Heart left ventricle (tissue), 13 donors: Measurements from ENCODE around the gene ZDHHC14.
A peak's percentile ranks its signal among the peaks of the same experiment; 100 is the strongest.

Source experiments
- POLR2A ChIP-seq, 2 donors: fragments of 450-650 bp; IDR thresholded peaks; one replicate each; pipeline ENCODE4 v1.6.1; 2017; ENCODE audit warnings: antibody characterized with exemption in 2 of 2, mild to moderate bottlenecking in 2 of 2, moderate library complexity in 2 of 2
- TF ChIP-seq, protein P1 (sequence below), 12 donors: fragments of 200-600 bp; sonication (generic) in 4 of 12; IDR thresholded peaks; one replicate each; pipeline versions ENCODE4 v1.5.0 to v1.8.0; 2018 to 2022; ENCODE audit warnings: antibody characterized with exemption in 12 of 12, mild to moderate bottlenecking in 5 of 12
- donor health status: ischemic (EF 13 %, LVEDD 7.1; RV severe dilation, severe dysfunction).
- donor health status: DM: no; HTN: yes; CAD: no.
- donor health status: DM: no; HTN: no; CAD: no.
- donor health status: ischemic (EF 25% LVEDD 6.9; RV normal size, moderate dysfunction).
- donor health status: ischemic (EF 25% LVEDD 5.7; RV mildly dilated, moderate dysfunction).
- donor health status: ischemic (EF 35%, LVEDD 5.7; RV mildly dilated, moderate dysfunction).
- donor health status: nonischemic (EF 11% LVEDD 7.7; RV severe dilation, severe dysfunction).
- donor health status: DM: yes; HTN: yes; CAD: no.
- donor health status: PGD.
- donor health status: ischemic (EF 29% LVEDD 5.4; RV normal size, mild dysfunction).
- donor health status: nonischemic (EF 23%, LVEDD 6.1; RV moderate dilation, normal function).

DNA sequence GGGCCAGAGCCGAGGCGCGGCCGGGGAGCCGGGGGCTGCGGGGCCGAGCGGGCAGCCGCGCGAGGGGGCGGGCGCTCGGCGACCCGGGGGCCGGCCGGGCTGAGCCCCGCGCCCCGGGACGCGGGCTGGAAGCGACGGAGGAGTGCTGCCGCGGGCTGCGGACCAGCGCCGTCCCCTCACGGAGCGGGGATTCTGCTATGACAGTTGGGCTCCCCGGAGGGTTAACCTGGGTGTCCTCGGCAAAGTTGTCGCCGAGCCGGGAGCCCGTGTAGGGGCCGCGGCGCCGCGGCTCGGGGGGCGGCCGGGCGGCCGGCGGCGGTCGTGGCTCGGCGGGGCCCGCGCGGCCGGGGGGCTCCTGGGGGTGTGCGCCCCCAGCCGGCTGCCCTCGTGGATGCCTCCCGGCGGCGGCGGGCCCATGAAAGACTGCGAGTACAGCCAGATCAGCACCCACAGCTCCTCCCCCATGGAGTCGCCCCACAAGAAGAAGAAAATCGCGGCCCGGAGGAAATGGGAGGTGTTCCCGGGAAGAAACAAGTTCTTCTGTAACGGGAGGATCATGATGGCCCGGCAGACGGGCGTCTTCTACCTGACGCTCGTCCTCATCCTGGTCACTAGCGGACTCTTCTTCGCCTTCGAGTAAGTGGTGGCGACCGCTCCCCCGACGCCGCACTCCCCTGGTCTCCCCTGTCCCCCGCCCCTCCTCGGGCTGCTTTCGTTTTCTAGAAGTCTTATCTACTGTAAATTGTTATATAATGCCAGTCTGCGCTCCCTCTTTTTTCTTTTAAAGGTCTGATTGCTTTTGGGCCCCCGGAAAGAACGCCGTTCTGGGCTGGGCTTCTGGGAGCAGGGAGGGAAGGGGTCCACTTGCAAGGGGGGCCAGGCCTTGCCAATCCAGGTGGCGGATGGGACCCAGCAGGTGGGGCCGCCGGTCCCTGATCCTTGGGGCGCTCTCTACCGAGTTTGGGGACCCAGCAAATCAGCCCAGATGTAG lies 936 bp downstream of the ZDHHC14 start:
- TF ChIP-seq, protein P1, sequence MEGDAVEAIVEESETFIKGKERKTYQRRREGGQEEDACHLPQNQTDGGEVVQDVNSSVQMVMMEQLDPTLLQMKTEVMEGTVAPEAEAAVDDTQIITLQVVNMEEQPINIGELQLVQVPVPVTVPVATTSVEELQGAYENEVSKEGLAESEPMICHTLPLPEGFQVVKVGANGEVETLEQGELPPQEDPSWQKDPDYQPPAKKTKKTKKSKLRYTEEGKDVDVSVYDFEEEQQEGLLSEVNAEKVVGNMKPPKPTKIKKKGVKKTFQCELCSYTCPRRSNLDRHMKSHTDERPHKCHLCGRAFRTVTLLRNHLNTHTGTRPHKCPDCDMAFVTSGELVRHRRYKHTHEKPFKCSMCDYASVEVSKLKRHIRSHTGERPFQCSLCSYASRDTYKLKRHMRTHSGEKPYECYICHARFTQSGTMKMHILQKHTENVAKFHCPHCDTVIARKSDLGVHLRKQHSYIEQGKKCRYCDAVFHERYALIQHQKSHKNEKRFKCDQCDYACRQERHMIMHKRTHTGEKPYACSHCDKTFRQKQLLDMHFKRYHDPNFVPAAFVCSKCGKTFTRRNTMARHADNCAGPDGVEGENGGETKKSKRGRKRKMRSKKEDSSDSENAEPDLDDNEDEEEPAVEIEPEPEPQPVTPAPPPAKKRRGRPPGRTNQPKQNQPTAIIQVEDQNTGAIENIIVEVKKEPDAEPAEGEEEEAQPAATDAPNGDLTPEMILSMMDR (IDR thresholded peaks at IDR 0.05), result peak in 5 of 12 donors; percentile 7 to 30 (median 23)
- TF ChIP-seq POLR2A (IDR thresholded peaks at IDR 0.05), result no peak
